Bronchial epithelial cell (primary cell): ENCODE data around the gene KAT6B. TPM values are rescaled to one million over a fixed set of nuclear protein-coding genes. Genes with fewer than 3 reads are reported as not detected.

Experiments
- DNase-seq: peaks from one replicate; pipeline ENCODE4 v3.0.0-alpha.2; 2010; ENCODE audit warnings: low read depth
- FAIRE-seq: peaks from 2 replicates; lab custom pipeline; 2011; peaks lifted over from hg19 to GRCh38; lab: Jason Lieb, UNC
- H3K27me3 ChIP-seq: 2 replicates; pipeline ENCODE4 v1.5.1; 2011; ENCODE audit warnings: low read length; ENCODE audit not compliant: control insufficient read depth, insufficient read depth
- H3K36me3 ChIP-seq: 2 replicates; pipeline ENCODE4 v1.5.1; 2011; ENCODE audit warnings: low read length; ENCODE audit not compliant: control insufficient read depth, insufficient read depth
- H3K4me3 ChIP-seq: 2 replicates; pipeline ENCODE4 v1.5.1; 2011; ENCODE audit warnings: mild to moderate bottlenecking, low read depth, low read length, control low read depth
- CTCF ChIP-seq: IDR thresholded peaks from 2 replicates; pipeline ENCODE4 v1.5.1; 2011; ENCODE audit warnings: mild to moderate bottlenecking, moderate library complexity, low read length, control low read depth, inconsistent platforms; ENCODE audit not compliant: insufficient read depth, severe bottlenecking
- total RNA-seq: library from RNA; depleted of rRNA; stranded (reverse); fragments of >200 nt; gene quantifications from 2 replicates; pipeline ENCODE4 v1.2.1, GENCODE V29; 2014

Gene KAT6B
- total RNA-seq, 1 donor from 2014 or later: 8.7 TPM

- no peak for TF ChIP-seq CTCF
Observed at GRCh38 chr10:74981831-74982633, 155.6 kb downstream of the KAT6B start.

DNA sequence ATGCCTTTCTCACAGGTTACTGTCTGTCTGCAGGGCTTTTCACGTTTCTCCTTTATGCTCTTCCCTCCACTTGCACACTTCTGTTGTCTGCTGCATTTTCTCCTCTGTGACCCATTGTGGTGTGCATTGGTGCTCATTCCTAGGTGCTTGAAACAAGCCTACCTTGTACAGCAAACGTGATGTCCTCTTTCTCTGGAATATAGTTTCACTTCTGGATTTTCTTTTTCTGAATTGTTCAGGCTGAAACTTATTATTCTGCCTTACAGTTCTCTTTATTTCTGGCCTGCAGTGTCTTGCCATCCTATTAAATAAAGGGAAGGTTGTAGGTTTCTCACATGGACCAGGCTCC is 156.2 kb downstream of the KAT6B start:
- FAIRE-seq: no peak
- no peaks in the 10 kb centered on the region for H3K27me3 ChIP-seq
- DNase-seq: no peak
- TF ChIP-seq CTCF: no peak
- no peak overlapping the region for H3K4me3 ChIP-seq
- no peaks in the 10 kb centered on the region for H3K36me3 ChIP-seq

More at GRCh38 chr10:74981831-74982633, 155.6 kb downstream of the KAT6B start:
- Histone ChIP-seq H3K27me3 (no peaks in the 10 kb centered on the region), H3K4me3 (no peak overlapping the region), H3K36me3 (no peaks in the 10 kb centered on the region)
- DNase-seq (no peak), FAIRE-seq (no peak)

GRCh38 chr10:74983383-74983782 is 157.0 kb downstream of the KAT6B start:
- no peak for FAIRE-seq
- no peak for TF ChIP-seq CTCF
- Histone ChIP-seq H3K27me3 (no peaks in the 10 kb centered on the region), H3K36me3 (no peaks in the 10 kb centered on the region), H3K4me3 (no peak overlapping the region)
- no peak for DNase-seq

- TF ChIP-seq CTCF: no peak
- no peak for FAIRE-seq
- H3K36me3 ChIP-seq: no peaks in the 10 kb centered on the region
Observed at GRCh38 chr10:74987339-74988053, 161.1 kb downstream of the KAT6B start.

DNA sequence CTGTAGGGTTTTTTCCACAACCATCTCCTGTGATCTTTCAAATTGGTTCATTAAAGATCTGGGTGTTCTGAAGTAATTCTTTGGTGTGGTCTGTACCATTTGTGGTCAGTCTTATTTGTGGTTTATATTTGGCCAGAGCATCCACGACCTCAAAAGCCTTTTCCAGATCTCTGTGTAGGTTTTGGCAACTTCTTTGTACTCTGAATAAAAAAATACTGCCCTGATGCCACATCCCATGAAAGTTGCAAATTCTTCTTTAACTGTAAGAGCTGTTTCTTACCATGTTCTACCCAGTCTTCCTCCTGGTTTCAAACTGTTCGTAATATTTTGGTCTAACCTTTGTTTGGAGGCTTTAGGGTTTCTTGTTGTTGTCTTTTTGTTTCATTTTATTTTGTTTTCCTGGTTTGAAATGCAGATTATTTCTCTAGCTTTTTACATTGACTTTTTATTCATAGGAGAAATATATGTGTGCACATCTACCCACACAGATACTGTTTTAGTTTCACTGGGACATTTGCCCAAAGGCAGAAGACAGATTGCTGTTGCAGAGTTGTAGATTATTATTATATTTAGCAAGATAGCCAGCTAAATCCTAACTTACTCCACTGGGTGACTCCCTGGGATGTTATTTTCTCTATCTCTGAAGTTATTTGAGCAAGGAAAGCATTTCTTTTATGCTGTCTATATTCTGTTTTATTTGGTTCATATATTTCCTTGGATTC is 161.8 kb downstream of the KAT6B start:
- DNase-seq (no peak), FAIRE-seq (no peak)
- H3K27me3 ChIP-seq: no peaks in the 10 kb centered on the region
- H3K36me3 ChIP-seq: no peaks in the 10 kb centered on the region
- H3K4me3 ChIP-seq: no peak overlapping the region
- no peak for TF ChIP-seq CTCF

More at GRCh38 chr10:74987339-74988053, 161.1 kb downstream of the KAT6B start:
- no peaks in the 10 kb centered on the region for H3K27me3 ChIP-seq
- H3K4me3 ChIP-seq: no peak overlapping the region
- DNase-seq: no peak
